K562 (cell line): Measurements from ENCODE around the gene TVP23B. TPM values are rescaled to one million over a fixed set of nuclear protein-coding genes. Genes with fewer than 3 reads are reported as not detected.
A peak's percentile ranks its signal among the peaks of the same experiment; 100 is the strongest.
"Not testable (repeated sequence)": the region's sequence is repeated elsewhere in the genome, so short reads cannot be mapped to it uniquely, and the experiment has no call there.

Experiments
- ATAC-seq: fragments of 200-7000 bp; cut with Tn5 transposase; 3 replicates; pipeline ENCODE4 v1.9.1; 2020; ENCODE audit warnings: moderate library complexity
- BruUV-seq: library from RNA; stranded (reverse); fragments of 400-500 nt; replicated peaks from 2 replicates; lab custom pipeline; 2021; lab: Mats Ljungman, UMichigan
- CTCF ChIA-PET: fragments of 300-600 bp; formaldehyde crosslinking; extraction: SDS; loops from one replicate; lab custom pipeline; 2021; ENCODE audit warnings: low intra/inter-chr PET ratio; lab: Yijun Ruan, JAX
- POLR2A ChIA-PET: fragments of 300-600, 350-650 bp; sonication (Branson Sonifier 250); formaldehyde crosslinking; extraction: SDS; loops from one replicate; lab custom pipeline; 2021; ENCODE audit warnings: antibody characterized with exemption, inconsistent platforms; lab: Yijun Ruan, JAX
- DNase-seq, 4 experiments: peaks; one replicate each; pipeline versions ENCODE4 v3.0.0 to v3.0.0-alpha.2; 2011 to 2018; ENCODE audit warnings: low spot score in 3 of 4, mixed read lengths in 3 of 4; ENCODE audit errors: extremely low read depth in 1 of 4
- FAIRE-seq: peaks from 2 replicates; lab custom pipeline; 2011; peaks lifted over from hg19 to GRCh38; lab: Jason Lieb, UNC
- H2AFZ ChIP-seq: 2 replicates; pipeline ENCODE4 v1.6.0; 2011; ENCODE audit warnings: low read depth, low read length, control low read depth, inconsistent platforms
- H3K27ac ChIP-seq: fragments of 200-600 bp; 3 replicates; pipeline ENCODE4 v1.8.0; 2011; ENCODE audit warnings: low read depth, mild to moderate bottlenecking, control low read depth, inconsistent platforms, low read length, moderate library complexity, mixed read lengths; ENCODE audit errors: extremely low read depth
- H3K27me3 ChIP-seq, 2 experiments: fragments of 300-600 bp in 1 of 2; 2 replicates in 1 of 2; 3 replicates in 1 of 2; pipeline versions ENCODE4 v1.6.0 to v1.8.0; 2011; ENCODE audit warnings: inconsistent platforms in 2 of 2, low read length in 2 of 2, mild to moderate bottlenecking in 1 of 2, mixed read lengths in 1 of 2, moderate library complexity in 1 of 2; ENCODE audit not compliant: control insufficient read depth in 2 of 2, insufficient read depth in 2 of 2
- H3K36me3 ChIP-seq: fragments of 300-600 bp; 3 replicates; pipeline ENCODE4 v1.8.0; 2011; ENCODE audit warnings: mild to moderate bottlenecking, low read length, inconsistent platforms; ENCODE audit not compliant: control insufficient read depth, insufficient read depth
- H3K4me1 ChIP-seq, 2 experiments: fragments of 200-600 bp in 1 of 2; replicated peaks in 1 of 2; 2 replicates in 1 of 2; 3 replicates in 1 of 2; pipeline versions ENCODE4 v1.5.1 to v1.8.0; 2011; ENCODE audit warnings: inconsistent platforms in 2 of 2, low read length in 2 of 2, mild to moderate bottlenecking in 1 of 2, mixed read lengths in 1 of 2, moderate library complexity in 1 of 2; ENCODE audit not compliant: control insufficient read depth in 2 of 2, insufficient read depth in 2 of 2
- H3K4me2 ChIP-seq: 2 replicates; pipeline ENCODE4 v1.6.1; 2011; ENCODE audit warnings: low read length, control low read depth, inconsistent platforms, mixed read lengths; ENCODE audit not compliant: insufficient read depth
- H3K4me3 ChIP-seq: fragments of 200-600 bp; sonication (generic), shearing (Covaris generic); 2 replicates; pipeline ENCODE4 v1.5.1; 2016; ENCODE audit warnings: control low read depth, inconsistent platforms
- H3K79me2 ChIP-seq: fragments of 200-600 bp; 3 replicates; pipeline ENCODE4 v1.8.0; 2011; ENCODE audit warnings: low read length, inconsistent platforms; ENCODE audit not compliant: control insufficient read depth, insufficient read depth
- H3K9ac ChIP-seq, 2 experiments: 2 replicates each; pipeline versions ENCODE4 v1.6.0 to v1.6.1; 2011; ENCODE audit warnings: low read depth in 2 of 2, low read length in 2 of 2, control low read depth in 1 of 2, inconsistent platforms in 1 of 2, mild to moderate bottlenecking in 1 of 2, mixed read lengths in 1 of 2; ENCODE audit not compliant: insufficient read depth in 1 of 2
- H3K9me1 ChIP-seq: one replicate; pipeline ENCODE4 v1.6.0; 2011; ENCODE audit warnings: inconsistent platforms, mild to moderate bottlenecking, low read length, moderate library complexity; ENCODE audit not compliant: control insufficient read depth, insufficient read depth
- H3K9me3 ChIP-seq: replicated peaks from 2 replicates; pipeline ENCODE4 v1.5.1; 2011; ENCODE audit warnings: low read depth, low read length, inconsistent platforms; ENCODE audit not compliant: control insufficient read depth, insufficient read depth
- H4K20me1 ChIP-seq: replicated peaks from 2 replicates; pipeline ENCODE4 v1.6.1; 2011; ENCODE audit warnings: low read length, inconsistent platforms, mixed read lengths; ENCODE audit not compliant: control insufficient read depth, insufficient read depth
- HMBOX1 ChIP-seq: sonication (generic); IDR thresholded peaks from 2 replicates; pipeline ENCODE4 v1.6.1; 2016
- WGBS: fragments of 100-300 bp; shearing (Covaris generic); methylation state at CpG from one replicate; pipeline ENCODE4 v1.1.6; 2016; ENCODE audit warnings: low coverage, mixed read lengths; ENCODE audit not compliant: insufficient coverage; ENCODE audit errors: missing lambda C conversion rate; 5-methylcytosine and 5-hydroxymethylcytosine counted together
- in situ Hi-C: fragments of 300-500 bp; cut with MboI; formaldehyde crosslinking; loops from 4 replicates; pipeline ENCODE4 v1.15.0; 2018; ENCODE audit warnings: inconsistent platforms, mixed read lengths
- intact Hi-C: fragments of 100-400 bp; cut with micrococcal nuclease; formaldehyde crosslinking; loops from 2 replicates; pipeline ENCODE4 v1.14.2; 2022
- polyA plus RNA-seq, 8 experiments: library from polyadenylated mRNA; depleted of rRNA in 4 of 8; stranded (reverse) in 5 of 8; unstranded in 3 of 8; fragments of >200 nt; fragmentation: Nextera tagmentation in 2 of 8; fragmentation: Illumina TruSeq in 1 of 8; extraction: Ambion mirVana in 2 of 8; extraction: Trizol in 1 of 8; gene quantifications; 2 replicates each; pipeline versions ENCODE4 v1.2.1 to v1.2.3, GENCODE V29; 2011 to 2014; ENCODE audit warnings: inconsistent platforms in 1 of 8, missing spikeins in 1 of 8
- total RNA-seq, 7 experiments: library from RNA; depleted of rRNA in 6 of 7; stranded (reverse); fragments of >200 nt in 6 of 7; fragmentation: Illumina TruSeq in 2 of 7; extraction: Trizol in 2 of 7; gene quantifications; 2 replicates each; pipeline versions ENCODE4 v1.2.1 to v1.2.3, GENCODE V29; 2011 to 2021; ENCODE audit warnings: low replicate concordance in 1 of 7

Gene TVP23B
- total and polyA plus RNA-seq, 9 of the 15 experiments (the other 6 are each of a cell fraction or from before 2014, with no cell fraction given) = 10.4 to 52.8 (median 15.8) TPM

GRCh38 chr17:18803458-18804245 is 22.7 kb downstream of the TVP23B start:
- H3K4me3 ChIP-seq, H3K4me2 ChIP-seq, H3K9ac ChIP-seq, H3K9me3 ChIP-seq, FAIRE-seq, H2AFZ ChIP-seq, H3K9me1 ChIP-seq, H3K27me3 ChIP-seq, H3K79me2 ChIP-seq, BruUV-seq, ATAC-seq, H3K4me1 ChIP-seq, POLR2A ChIA-PET, H3K27ac ChIP-seq, H4K20me1 ChIP-seq, intact Hi-C loops, DNase-seq, in situ Hi-C loops, CTCF ChIA-PET: not testable (repeated sequence)
- WGBS = 84% methylated on average over 4 of the region's 7 CpGs
- peaks cover 14% of the 10 kb centered on the region; the same call in 1 of the 3 replicates for H3K36me3 ChIP-seq

GRCh38 chr17:18815924-18816323 is 34.9 kb downstream of the TVP23B start:
- BruUV-seq, CTCF ChIA-PET, H3K9me1 ChIP-seq, H3K79me2 ChIP-seq, H3K4me2 ChIP-seq, H3K9ac ChIP-seq, H3K9me3 ChIP-seq, H4K20me1 ChIP-seq, in situ Hi-C loops, H3K27me3 ChIP-seq, H3K4me3 ChIP-seq, H3K36me3 ChIP-seq, H3K4me1 ChIP-seq: not testable (repeated sequence)
- ATAC-seq (peak; percentile 81), FAIRE-seq (peak; percentile 29), DNase-seq (peak in 3 of 4 experiments; percentile 3 to 59 (median 3))
- H3K27ac ChIP-seq = peak overlapping the region; percentile 62
- POLR2A ChIA-PET = interaction anchor here (1.0 kb wide), 1 partner anchor 43 kb away, joined by 3 read pairs; no protein-coding TSS in a partner anchor
- WGBS = 0% methylated on average over 3 of the region's 3 CpGs
- peak; percentile 63; the same call in 1 of the 2 replicates for TF ChIP-seq HMBOX1
- intact Hi-C loops = loop anchor here (10.0 kb wide), 1 partner anchor 139 kb away; the partner anchor contains the start of gene SLC5A10
- H2AFZ ChIP-seq = peak overlapping the region; percentile 76
